HEK293T (cell line): ENCODE results near the gene BFAR.

Source experiments
- BHLHE40 ChIP-seq: fragments of 450-650 bp; IDR thresholded peaks from 2 replicates; pipeline ENCODE4 v1.6.1; 2016; ENCODE audit warnings: mild to moderate bottlenecking, moderate library complexity, borderline replicate concordance
- FOXA1 ChIP-seq: fragments of 450-650 bp; IDR thresholded peaks from 2 replicates; pipeline ENCODE4 v1.6.1; 2016; ENCODE audit warnings: mild to moderate bottlenecking
- HDGF ChIP-seq: fragments of 450-650 bp; IDR thresholded peaks from 2 replicates; pipeline ENCODE4 v1.6.1; 2017; ENCODE audit warnings: antibody characterized with exemption, borderline replicate concordance
- NFRKB ChIP-seq: fragments of 450-650 bp; IDR thresholded peaks from 2 replicates; pipeline ENCODE4 v1.6.1; 2016; ENCODE audit warnings: mild to moderate bottlenecking, moderate library complexity
- SUZ12 ChIP-seq: fragments of 450-650 bp; IDR thresholded peaks from 2 replicates; pipeline ENCODE4 v1.6.1; 2016; ENCODE audit warnings: mild to moderate bottlenecking

DNA sequence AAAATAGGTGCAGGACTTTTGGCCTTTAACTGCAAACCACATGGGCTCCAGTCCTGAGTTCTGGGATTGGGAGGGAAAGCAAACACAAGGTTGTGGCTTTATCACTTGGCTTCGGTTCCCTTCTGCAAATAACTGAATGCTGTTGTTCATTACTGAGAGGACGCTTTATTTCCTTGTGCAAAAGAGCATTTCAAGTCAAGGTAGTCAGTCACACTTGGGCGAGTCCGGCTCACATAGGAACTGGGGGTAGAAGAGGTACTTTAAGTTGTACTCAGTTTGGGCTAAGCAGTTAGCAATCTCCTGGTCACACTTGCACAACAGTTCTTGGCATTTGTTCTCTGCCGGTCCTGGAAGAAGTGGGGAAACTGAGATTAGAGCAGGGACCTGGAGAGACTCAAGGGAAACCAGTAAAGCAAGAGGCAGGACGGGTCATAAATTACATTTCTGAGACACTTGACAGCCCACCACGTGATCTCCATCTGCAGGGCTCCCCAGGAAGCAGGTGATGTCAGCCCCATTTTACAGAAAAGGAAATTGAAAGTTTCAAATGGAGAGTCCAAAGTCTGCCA lies 39.7 kb downstream of the BFAR start:
- TF ChIP-seq HDGF: no peak
- TF ChIP-seq FOXA1: no peak
- no peak for TF ChIP-seq BHLHE40
- TF ChIP-seq SUZ12: no peak
- TF ChIP-seq NFRKB: no peak
